Transverse colon (tissue), 4 donors: ENCODE measurements around the gene TENM4. TPM values are rescaled to one million over a fixed set of nuclear protein-coding genes. Genes with fewer than 3 reads are reported as not detected.

Experiments
- DNase-seq: peaks from one replicate; pipeline ENCODE4 v3.0.0-alpha.2; 2019
- H3K27ac ChIP-seq, 4 donors: fragments of 200-600 bp; sonication (generic); 2 replicates each; pipeline ENCODE4 v1.5.1; 2016 to 2018; ENCODE audit warnings: inconsistent platforms in 4 of 4
- H3K27me3 ChIP-seq: fragments of 200-600 bp; sonication (generic); 2 replicates; pipeline ENCODE4 v1.5.1; 2017; ENCODE audit warnings: inconsistent platforms
- H3K36me3 ChIP-seq, 4 donors: fragments of 200-600 bp; sonication (generic); 2 replicates each; pipeline ENCODE4 v1.5.1; 2017 to 2019; ENCODE audit warnings: inconsistent platforms in 4 of 4
- H3K4me1 ChIP-seq, 4 donors: fragments of 200-600 bp; sonication (generic); 2 replicates each; pipeline ENCODE4 v1.5.1; 2017 to 2020; ENCODE audit warnings: inconsistent platforms in 4 of 4
- H3K4me3 ChIP-seq, 4 donors: fragments of 200-600 bp; sonication (generic); 1 replicate in 1 of 4; 2 replicates in 3 of 4; pipeline versions ENCODE4 v1.5.1 to v1.6.1; 2017 to 2019; ENCODE audit warnings: inconsistent platforms in 4 of 4
- H3K9me3 ChIP-seq, 2 donors: fragments of 200-600 bp; sonication (generic); 2 replicates each; pipeline ENCODE4 v1.5.1; 2017 to 2019; ENCODE audit warnings: inconsistent platforms in 2 of 2
- CTCF ChIP-seq, 5 experiments: fragments of 200-600 bp in 3 of 5; fragments of 450-650 bp in 2 of 5; sonication (generic) in 3 of 5; IDR thresholded peaks; 1 replicate in 2 of 5; 2 replicates in 3 of 5; pipeline ENCODE4 v1.5.1; 2016 to 2017; ENCODE audit warnings: antibody characterized with exemption in 5 of 5, inconsistent platforms in 3 of 5, mild to moderate bottlenecking in 2 of 5, moderate library complexity in 1 of 5
- EP300 ChIP-seq: sonication (generic); formaldehyde crosslinking; IDR thresholded peaks from one replicate; pipeline ENCODE4 v1.6.1; 2017; ENCODE audit warnings: antibody characterized with exemption, low read depth
- POLR2A ChIP-seq: fragments of 450-650 bp; IDR thresholded peaks from one replicate; pipeline ENCODE4 v1.6.1; 2016; ENCODE audit warnings: antibody characterized with exemption, mild to moderate bottlenecking, moderate library complexity
- POLR2AphosphoS5 ChIP-seq, 3 donors: sonication (generic); formaldehyde crosslinking; IDR thresholded peaks; one replicate each; pipeline ENCODE4 v1.6.1; 2016; ENCODE audit warnings: antibody characterized with exemption in 3 of 3
- WGBS, 2 donors: methylation state at CpG; one replicate each; pipeline ENCODE4 v1.1.5; 2018; ENCODE audit warnings: low coverage in 1 of 2; 5-methylcytosine and 5-hydroxymethylcytosine counted together
- in situ Hi-C, 4 donors: fragments of 200-750 bp; cut with MboI; loops; one replicate each; pipeline versions ENCODE4 v1.15.0 to v1.15.1; 2017; ENCODE audit warnings: low sequenced_read_pairs in 3 of 4, low pct_ligation_motif_present in 1 of 4, low pct_unique_long_range_greater_than_20kb in 1 of 4
- intact Hi-C: fragments of 100-400 bp; cut with DNase I; formaldehyde crosslinking; loops from one replicate; pipeline ENCODE4 v1.15.1; 2023; ENCODE audit warnings: low total_unique reads
- total RNA-seq, 4 donors: library from RNA; depleted of rRNA; stranded (reverse); fragments of >200 nt; gene quantifications; one replicate each; pipeline ENCODE4 v1.1.0, GENCODE V29; 2016

TENM4 gene
- total RNA-seq, 4 donors from 2014 or later, result 0.14 to 0.79 (median 0.39) TPM

DNA sequence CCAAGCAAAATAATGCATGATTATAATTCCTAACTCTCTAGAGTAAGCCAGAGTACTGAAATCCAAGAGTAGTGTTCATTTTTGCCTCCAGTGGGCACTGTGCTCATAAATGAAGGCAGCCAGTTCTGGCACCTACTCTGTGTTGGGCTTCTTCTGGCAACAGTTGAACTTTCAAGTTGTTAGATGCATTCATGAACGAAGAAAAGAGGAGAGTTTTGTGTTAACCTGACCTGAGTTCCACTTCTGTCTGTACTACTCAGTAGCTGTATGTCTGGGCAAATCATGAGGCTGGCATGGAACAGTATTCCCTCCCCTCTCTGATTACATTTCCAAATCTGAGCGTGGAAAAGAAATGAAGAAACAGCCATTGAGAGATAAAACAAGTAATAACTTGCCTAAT, 20.3 kb upstream of the TENM4 start:
- Histone ChIP-seq H3K27me3 (no peaks in the 10 kb centered on the region), H3K4me3 (no peak overlapping the region), H3K27ac (no peak overlapping the region), H3K9me3 (no peaks in the 10 kb centered on the region), H3K4me1 (no peaks in the 10 kb centered on the region), H3K36me3 (no peaks in the 10 kb centered on the region)
- in situ Hi-C loops, result no loop called here
- TF ChIP-seq POLR2AphosphoS5 (IDR thresholded peaks at IDR 0.05) (no peak), CTCF (IDR thresholded peaks at IDR 0.05) (peak; percentile 22 to 38 (median 28))
- intact Hi-C loops, result no loop called here
- no peak for DNase-seq
- WGBS, 2 donors, result 40 to 49% methylated on average over 2 of the region's 2 CpGs

DNA sequence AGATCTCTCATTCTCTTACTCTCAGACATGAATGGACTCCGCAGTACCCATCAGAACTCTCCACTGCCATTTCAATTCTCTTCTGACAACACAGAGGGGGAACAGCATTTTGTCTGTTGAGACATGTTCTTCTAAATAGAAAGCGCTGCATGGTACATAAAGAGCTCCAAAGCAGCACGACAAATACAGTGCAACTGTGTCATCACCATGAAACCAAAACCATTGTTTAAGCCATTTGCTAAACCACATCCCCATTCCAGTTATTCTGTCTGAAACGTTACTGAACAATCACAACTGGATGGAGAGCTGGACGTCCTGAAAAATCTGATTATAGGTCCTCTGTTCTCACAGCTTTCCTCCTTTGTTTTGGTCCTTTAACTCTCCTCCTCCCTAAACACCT, 17.9 kb upstream of the TENM4 start:
- DNase-seq, result no peak
- in situ Hi-C loops (no loop called here), intact Hi-C loops (no loop called here)
- Histone ChIP-seq H3K4me1 (no peaks in the 10 kb centered on the region), H3K4me3 (no peak overlapping the region), H3K36me3 (no peaks in the 10 kb centered on the region), H3K9me3 (no peaks in the 10 kb centered on the region), H3K27ac (no peak overlapping the region), H3K27me3 (no peaks in the 10 kb centered on the region)
- 72% methylated on average over 5 of the region's 5 CpGs; no CpG with 5 or more reads in 1 of the 2 donors for WGBS, 2 donors
- TF ChIP-seq CTCF (IDR thresholded peaks at IDR 0.05), result no peak

DNA sequence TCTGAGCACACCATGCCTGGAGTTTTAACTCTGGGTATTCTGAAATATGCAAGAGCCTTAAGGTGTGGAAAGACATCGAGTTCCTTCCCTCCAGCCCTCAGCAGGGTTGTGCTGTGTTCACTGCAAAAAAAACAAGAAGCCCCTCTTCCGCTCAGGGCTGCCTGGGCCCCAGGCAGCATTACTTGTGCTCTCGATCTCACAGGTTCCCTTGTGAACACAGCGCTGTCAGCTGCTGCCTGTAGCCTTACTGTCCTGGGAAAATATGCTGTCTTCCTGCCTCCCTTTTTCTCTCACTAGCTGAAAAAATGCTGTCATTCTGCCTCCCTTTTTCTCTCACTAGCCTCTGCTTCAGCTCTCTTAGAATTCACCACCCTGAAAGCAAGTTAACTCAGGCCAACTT, 15.7 kb upstream of the TENM4 start:
- Histone ChIP-seq H3K9me3 (no peaks in the 10 kb centered on the region), H3K27me3 (no peaks in the 10 kb centered on the region), H3K4me1 (no peaks in the 10 kb centered on the region), H3K36me3 (no peaks in the 10 kb centered on the region), H3K4me3 (no peak overlapping the region), H3K27ac (no peak overlapping the region)
- no peak for DNase-seq
- in situ Hi-C loops (no loop called here), intact Hi-C loops (no loop called here)
- TF ChIP-seq POLR2A, result no peak
- no peak for TF ChIP-seq POLR2AphosphoS5 (IDR thresholded peaks at IDR 0.05)
- TF ChIP-seq CTCF (IDR thresholded peaks at IDR 0.05), result no peak
- no peak for TF ChIP-seq EP300
- WGBS, 2 donors, result 58 to 88% methylated on average over 3 to 4 of the region's 4 CpGs

DNA sequence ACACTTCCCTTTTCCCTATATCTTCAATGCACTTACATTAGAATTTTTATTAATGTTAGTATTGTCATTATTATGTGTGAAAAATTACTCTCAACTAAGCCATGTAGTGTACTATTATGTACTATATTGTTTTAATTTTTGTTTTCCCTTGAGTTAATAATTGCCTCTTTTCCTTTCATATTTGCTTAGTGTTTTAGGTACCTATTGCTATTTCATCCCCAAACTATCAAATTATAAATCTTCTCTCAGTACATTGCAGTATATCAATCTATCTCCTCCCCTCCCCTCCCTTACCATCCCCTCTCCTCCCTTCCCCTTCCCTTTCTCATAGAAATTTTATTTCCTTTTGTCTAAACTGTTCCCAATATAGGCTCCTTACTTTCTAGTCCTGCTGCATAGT, 12.8 kb upstream of the TENM4 start:
- no peaks in the 10 kb centered on the region for H3K27me3 ChIP-seq
- no peaks in the 10 kb centered on the region for H3K4me1 ChIP-seq
- DNase-seq, result no peak
- TF ChIP-seq EP300 (no peak), POLR2A (no peak), POLR2AphosphoS5 (IDR thresholded peaks at IDR 0.05) (no peak), CTCF (IDR thresholded peaks at IDR 0.05) (no peak)
- H3K36me3 ChIP-seq, result no peaks in the 10 kb centered on the region
- no peak overlapping the region for H3K4me3 ChIP-seq
- intact Hi-C loops, result no loop called here
- no peaks in the 10 kb centered on the region for H3K9me3 ChIP-seq
- no peak overlapping the region for H3K27ac ChIP-seq
- in situ Hi-C loops, result no loop called here
